Testis (tissue), 3 donors: ENCODE measurements around the gene GTPBP4. TPM values are rescaled to one million over a fixed set of nuclear protein-coding genes. Genes with fewer than 3 reads are reported as not detected.

Experiments
- DNase-seq: peaks from one replicate; pipeline ENCODE4 v3.0.0-alpha.2; 2019
- H3K27ac ChIP-seq, 2 donors: fragments of 200-600 bp; sonication (generic); one replicate each; pipeline ENCODE4 v1.5.1; 2019
- H3K27me3 ChIP-seq: fragments of 200-600 bp; sonication (generic); one replicate; pipeline ENCODE4 v1.5.1; 2019
- H3K36me3 ChIP-seq: fragments of 200-600 bp; sonication (generic); one replicate; pipeline ENCODE4 v1.5.1; 2017; ENCODE audit warnings: low read depth; ENCODE audit errors: missing control alignments
- H3K4me1 ChIP-seq: fragments of 200-600 bp; sonication (generic); one replicate; pipeline ENCODE4 v1.5.1; 2019
- H3K4me3 ChIP-seq, 2 donors: fragments of 200-600 bp; sonication (generic); one replicate each; pipeline ENCODE4 v1.5.1; 2017 to 2019
- H3K9me3 ChIP-seq: fragments of 200-600 bp; sonication (generic); one replicate; pipeline ENCODE4 v1.5.1; 2017
- POLR2A ChIP-seq: fragments of 450-650 bp; IDR thresholded peaks from one replicate; pipeline ENCODE4 v1.6.1; 2017; ENCODE audit warnings: antibody characterized with exemption, mild to moderate bottlenecking, moderate library complexity
- WGBS, 2 donors: methylation state at CpG; one replicate each; pipeline ENCODE4 v1.1.5; 2018; 5-methylcytosine and 5-hydroxymethylcytosine counted together
- intact Hi-C: fragments of 100-400 bp; cut with DNase I; formaldehyde crosslinking; loops from one replicate; pipeline ENCODE4 v1.15.1; 2023; ENCODE audit warnings: low total_unique reads
- polyA plus RNA-seq: library from polyadenylated mRNA; stranded (reverse); fragments of 350-450 nt; fragmentation: Illumina TruSeq; extraction: RNeasy Lipid Tissue Mini Kit (QIAGEN cat#74804); gene quantifications from one replicate; pipeline ENCODE4 v1.2.3, GENCODE V29; 2014; ENCODE audit warnings: low read depth, low replicate concordance; ENCODE audit not compliant: insufficient read depth
- total RNA-seq, 2 donors: library from RNA; depleted of rRNA; stranded (reverse); fragments of >200 nt; gene quantifications; one replicate each; pipeline ENCODE4 v1.2.3, GENCODE V29; 2016
- TF ChIP-seq, protein P1 (sequence below), 3 experiments: fragments of 450-650 bp in 2 of 3; fragments of 200-600 bp in 1 of 3; sonication (generic) in 1 of 3; IDR thresholded peaks; one replicate each; pipeline ENCODE4 v1.5.1; 2016 to 2019; ENCODE audit warnings: antibody characterized with exemption in 3 of 3, mild to moderate bottlenecking in 2 of 3, moderate library complexity in 1 of 3

The GTPBP4 gene
- total and polyA plus RNA-seq, 3 donors from 2014 or later, result 54.9 to 81.8 (median 57.2) TPM

DNA sequence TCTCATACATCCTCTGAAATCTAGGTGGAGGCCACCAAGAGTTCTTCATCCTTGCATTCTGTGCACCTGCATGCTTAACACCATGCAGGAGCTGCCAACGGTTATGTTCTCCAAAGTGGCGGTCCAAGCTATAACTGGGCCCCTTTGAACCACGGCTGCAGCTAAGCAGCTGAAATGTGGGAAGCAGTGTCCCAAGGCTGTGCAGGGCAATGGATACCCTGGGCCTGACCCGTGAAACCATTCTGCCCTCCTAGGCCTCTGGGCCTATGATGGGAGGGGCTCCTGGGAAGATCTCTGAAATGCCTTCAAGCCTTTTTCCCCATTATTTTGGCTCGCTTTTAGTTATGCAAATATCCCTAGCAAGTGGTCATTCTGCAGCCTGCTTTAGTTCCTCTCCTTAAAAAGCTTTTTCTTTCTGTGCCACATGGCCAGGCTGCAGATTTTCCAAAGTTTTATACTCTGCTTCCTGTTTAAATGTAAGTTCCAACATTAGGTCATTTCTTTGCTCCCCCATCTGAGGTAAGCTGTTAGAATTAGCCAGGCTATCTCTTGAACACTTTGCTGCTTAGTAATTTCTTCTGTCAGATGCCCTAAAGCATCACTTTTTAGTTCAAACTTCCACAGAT lies 7.7 kb upstream of the GTPBP4 start:
- no peaks in the 10 kb centered on the region for H3K36me3 ChIP-seq
- no peaks in the 10 kb centered on the region for H3K27me3 ChIP-seq
- H3K9me3 ChIP-seq, result no peaks in the 10 kb centered on the region
- no peak for TF ChIP-seq POLR2A
- TF ChIP-seq, protein P1, sequence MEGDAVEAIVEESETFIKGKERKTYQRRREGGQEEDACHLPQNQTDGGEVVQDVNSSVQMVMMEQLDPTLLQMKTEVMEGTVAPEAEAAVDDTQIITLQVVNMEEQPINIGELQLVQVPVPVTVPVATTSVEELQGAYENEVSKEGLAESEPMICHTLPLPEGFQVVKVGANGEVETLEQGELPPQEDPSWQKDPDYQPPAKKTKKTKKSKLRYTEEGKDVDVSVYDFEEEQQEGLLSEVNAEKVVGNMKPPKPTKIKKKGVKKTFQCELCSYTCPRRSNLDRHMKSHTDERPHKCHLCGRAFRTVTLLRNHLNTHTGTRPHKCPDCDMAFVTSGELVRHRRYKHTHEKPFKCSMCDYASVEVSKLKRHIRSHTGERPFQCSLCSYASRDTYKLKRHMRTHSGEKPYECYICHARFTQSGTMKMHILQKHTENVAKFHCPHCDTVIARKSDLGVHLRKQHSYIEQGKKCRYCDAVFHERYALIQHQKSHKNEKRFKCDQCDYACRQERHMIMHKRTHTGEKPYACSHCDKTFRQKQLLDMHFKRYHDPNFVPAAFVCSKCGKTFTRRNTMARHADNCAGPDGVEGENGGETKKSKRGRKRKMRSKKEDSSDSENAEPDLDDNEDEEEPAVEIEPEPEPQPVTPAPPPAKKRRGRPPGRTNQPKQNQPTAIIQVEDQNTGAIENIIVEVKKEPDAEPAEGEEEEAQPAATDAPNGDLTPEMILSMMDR (IDR thresholded peaks at IDR 0.05), result no peak
- no peaks in the 10 kb centered on the region for H3K4me1 ChIP-seq
- no peak overlapping the region for H3K27ac ChIP-seq
- WGBS, 2 donors, result 94 to 100% methylated on average over 2 to 5 of the region's 5 CpGs
- DNase-seq, result no peak
- H3K4me3 ChIP-seq, result no peak overlapping the region
- intact Hi-C loops, result no loop called here

DNA sequence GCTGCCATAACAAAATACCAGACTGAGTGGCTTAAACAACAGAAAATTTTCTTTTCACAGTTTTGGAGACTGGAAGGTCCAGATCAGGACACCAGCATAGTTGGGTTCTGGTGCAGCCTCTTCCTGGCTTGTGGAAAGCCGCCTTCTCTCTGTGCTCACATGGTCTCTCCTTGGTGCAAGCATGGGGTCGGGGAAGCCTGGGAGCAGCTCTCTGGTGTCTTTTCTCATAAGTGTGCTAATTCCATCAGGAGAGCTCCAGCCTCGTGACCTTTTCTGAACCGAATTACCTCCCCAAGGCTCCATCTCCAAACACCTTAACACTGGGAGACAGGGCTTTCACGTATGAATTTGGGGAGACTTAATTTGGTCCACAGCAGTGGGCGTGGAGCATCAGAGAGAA lies 4.8 kb upstream of the GTPBP4 start:
- intact Hi-C loops, result no loop called here
- no peak overlapping the region for H3K4me3 ChIP-seq
- peaks cover 7% of the 10 kb centered on the region for H3K4me1 ChIP-seq
- no peak for DNase-seq
- H3K27me3 ChIP-seq, result no peaks in the 10 kb centered on the region
- no peaks in the 10 kb centered on the region for H3K36me3 ChIP-seq
- H3K27ac ChIP-seq, result no peak overlapping the region
- no peaks in the 10 kb centered on the region for H3K9me3 ChIP-seq
- TF ChIP-seq, protein P1 (IDR thresholded peaks at IDR 0.05), result no peak
- TF ChIP-seq POLR2A, result no peak
- 94 to 95% methylated on average over 6 of the region's 6 CpGs for WGBS, 2 donors

DNA sequence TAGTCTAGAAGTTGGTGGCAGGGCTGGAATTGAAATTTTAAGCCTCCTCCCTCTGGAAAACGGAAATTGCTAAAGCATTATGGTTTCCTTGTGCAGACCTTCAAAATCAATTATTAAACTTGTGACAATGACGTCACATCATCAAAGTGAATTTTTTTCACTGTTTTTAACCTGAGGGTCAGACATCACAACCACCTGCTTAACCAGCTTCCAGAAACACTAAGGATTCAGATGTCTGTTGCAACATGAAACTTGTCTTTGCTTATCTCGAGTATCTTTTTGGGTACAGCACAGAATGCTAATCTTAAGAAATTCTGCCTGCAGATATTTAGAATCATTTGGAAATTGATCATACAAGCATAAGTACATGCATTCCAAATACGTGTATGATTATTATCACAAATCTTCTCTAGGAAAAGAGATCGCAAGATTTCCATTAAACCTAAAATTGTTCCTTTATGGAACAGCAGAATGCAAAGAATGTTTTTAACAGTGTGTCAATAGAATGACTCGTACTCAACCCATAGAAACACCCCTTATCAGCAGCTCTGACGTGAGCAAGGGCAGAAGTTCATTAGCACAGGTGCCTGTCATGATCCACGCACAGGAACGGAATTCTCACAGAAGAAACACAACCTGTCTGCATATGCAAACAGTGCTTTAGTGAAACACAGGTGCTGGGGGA lies 4.1 kb upstream of the GTPBP4 start:
- Histone ChIP-seq H3K36me3 (no peaks in the 10 kb centered on the region), H3K27me3 (no peaks in the 10 kb centered on the region), H3K9me3 (no peaks in the 10 kb centered on the region), H3K4me1 (peaks cover 7% of the 10 kb centered on the region), H3K4me3 (no peak overlapping the region), H3K27ac (no peak overlapping the region)
- no peak for TF ChIP-seq POLR2A
- TF ChIP-seq, protein P1 (IDR thresholded peaks at IDR 0.05), result no peak
- no peak for DNase-seq
- intact Hi-C loops, result no loop called here
- WGBS, 2 donors, result 88 to 91% methylated on average over 9 of the region's 9 CpGs

DNA sequence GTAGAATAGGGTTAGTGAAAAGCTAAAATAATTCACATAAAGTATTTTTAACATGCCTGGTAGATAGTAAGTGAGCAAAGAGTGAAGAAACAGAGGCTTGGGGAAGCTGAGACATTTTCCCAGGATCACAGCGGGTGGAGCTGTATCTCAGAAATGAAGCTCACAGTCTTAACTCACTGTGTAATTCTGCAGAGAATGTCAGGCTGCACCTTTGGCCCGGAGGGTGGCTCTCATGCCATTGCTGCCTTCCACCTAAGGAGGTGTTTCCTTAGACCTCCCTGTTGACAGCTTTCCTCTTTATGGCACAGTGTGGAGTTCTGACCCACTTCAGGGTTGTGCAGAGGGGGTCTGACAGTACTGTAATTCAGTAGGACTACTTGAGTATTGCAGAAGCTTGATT lies 2.9 kb upstream of the GTPBP4 start:
- Histone ChIP-seq H3K4me1 (peaks cover 7% of the 10 kb centered on the region), H3K36me3 (no peaks in the 10 kb centered on the region), H3K27ac (no peak overlapping the region), H3K27me3 (no peaks in the 10 kb centered on the region), H3K9me3 (no peaks in the 10 kb centered on the region), H3K4me3 (no peak overlapping the region)
- 85 to 91% methylated on average over 2 of the region's 2 CpGs for WGBS, 2 donors
- TF ChIP-seq, protein P1 (IDR thresholded peaks at IDR 0.05), result no peak
- no peak for TF ChIP-seq POLR2A
- no peak for DNase-seq
- intact Hi-C loops, result loop anchor here (5.0 kb wide), 1 partner anchor 53 kb away; the partner anchor contains the start of gene LARP4B
